Smooth muscle cell (in vitro differentiated cells): ENCODE measurements around the gene BRI3. TPM values are rescaled to one million over a fixed set of nuclear protein-coding genes. Genes with fewer than 3 reads are reported as not detected.

Source experiments
- DNase-seq: peaks from one replicate; lab custom pipeline; 2025; ENCODE audit not compliant: unreplicated experiment; lab: John Stamatoyannopoulos, UW
- H2AFZ ChIP-seq: fragments of 200-600 bp; sonication (generic); 2 replicates; pipeline ENCODE4 v1.6.0; 2016; ENCODE audit warnings: antibody characterized with exemption, low read depth, mild to moderate bottlenecking
- H3F3A ChIP-seq: fragments of 200-600 bp; sonication (generic); 2 replicates; pipeline ENCODE4 v1.6.0; 2017; ENCODE audit warnings: antibody characterized with exemption, low read depth
- H3K27ac ChIP-seq: fragments of 200-600 bp; sonication (generic); 2 replicates; pipeline ENCODE4 v1.5.1; 2016; ENCODE audit warnings: low read depth, mild to moderate bottlenecking
- H3K27me3 ChIP-seq: fragments of 200-600 bp; sonication (generic); 2 replicates; pipeline ENCODE4 v1.6.1; 2016; ENCODE audit warnings: low read depth, mild to moderate bottlenecking
- H3K36me3 ChIP-seq: fragments of 200-600 bp; sonication (generic); 2 replicates; pipeline ENCODE4 v1.5.1; 2016; ENCODE audit warnings: low read depth
- H3K4me1 ChIP-seq: fragments of 200-600 bp; sonication (generic); 2 replicates; pipeline ENCODE4 v1.5.1; 2016; ENCODE audit warnings: low read depth
- H3K4me2 ChIP-seq: fragments of 200-600 bp; sonication (generic); 2 replicates; pipeline ENCODE4 v1.6.0; 2016; ENCODE audit warnings: mild to moderate bottlenecking
- H3K4me3 ChIP-seq: fragments of 200-600 bp; sonication (generic); 2 replicates; pipeline ENCODE4 v1.5.1; 2016; ENCODE audit warnings: mild to moderate bottlenecking
- H3K79me2 ChIP-seq: fragments of 200-600 bp; sonication (generic); 2 replicates; pipeline ENCODE4 v1.6.0; 2016; ENCODE audit warnings: low read depth, mild to moderate bottlenecking
- H3K9ac ChIP-seq: fragments of 200-600 bp; sonication (generic); 2 replicates; pipeline ENCODE4 v1.6.0; 2016; ENCODE audit warnings: low read depth
- H3K9me3 ChIP-seq: fragments of 200-600 bp; sonication (generic); replicated peaks from 2 replicates; pipeline ENCODE4 v1.5.1; 2016; ENCODE audit warnings: low read depth
- H4K20me1 ChIP-seq: fragments of 200-600 bp; sonication (generic); 2 replicates; pipeline ENCODE4 v1.6.0; 2016; ENCODE audit warnings: low read depth
- CTCF ChIP-seq: fragments of 200-600 bp; sonication (generic); IDR thresholded peaks from 2 replicates; pipeline ENCODE4 v1.5.1; 2017; ENCODE audit warnings: borderline replicate concordance, mild to moderate bottlenecking, antibody characterized with exemption; ENCODE audit not compliant: insufficient read depth, poor library complexity, severe bottlenecking
- WGBS: methylation state at CpG from one replicate; pipeline ENCODE4 v1.1.7; 2016; ENCODE audit warnings: low lambda C conversion rate; 5-methylcytosine and 5-hydroxymethylcytosine counted together
- polyA plus RNA-seq: library from polyadenylated mRNA; unstranded; fragments of >200 nt; fragmentation: Nextera tagmentation; extraction: Ambion mirVana; gene quantifications from 2 replicates; pipeline ENCODE4 v1.2.1, GENCODE V29; 2016
- total RNA-seq: library from RNA; depleted of rRNA; stranded (reverse); fragments of >200 nt; gene quantifications from 2 replicates; pipeline ENCODE4 v1.2.3, GENCODE V29; 2014

Gene BRI3
- total and polyA plus RNA-seq, 2 experiments from 2014 or later: 70.1 to 83.0 TPM

GRCh38 chr7:98280296-98280695 lies 1.2 kb upstream of the BRI3 start:
- no peaks in the 10 kb centered on the region for H3K9me3 ChIP-seq
- H3K36me3 ChIP-seq: no peaks in the 10 kb centered on the region
- H3K79me2 ChIP-seq: peaks cover 36% of the 10 kb centered on the region
- no peak overlapping the region for H3K9ac ChIP-seq
- TF ChIP-seq CTCF: no peak
- no peak for DNase-seq
- peak overlapping the region; percentile 99 for H3K4me2 ChIP-seq
- H2AFZ ChIP-seq: no peak overlapping the region
- H4K20me1 ChIP-seq: peaks cover 32% of the 10 kb centered on the region
- peaks cover 4% of the 10 kb centered on the region for H3F3A ChIP-seq
- H3K4me1 ChIP-seq: peaks cover 36% of the 10 kb centered on the region
- WGBS: 65% methylated on average over 7 of the region's 7 CpGs
- no peak overlapping the region for H3K27ac ChIP-seq
- peak overlapping the region; percentile 96 for H3K4me3 ChIP-seq
- H3K27me3 ChIP-seq: no peaks in the 10 kb centered on the region

- Histone ChIP-seq H3K36me3 (no peaks in the 10 kb centered on the region), H3K27ac (peak overlapping the region; percentile 81), H4K20me1 (peaks cover 48% of the 10 kb centered on the region), H3K4me2 (peak overlapping the region; percentile 100), H3K4me3 (peak overlapping the region; percentile 96), H3K9ac (peak overlapping the region; percentile 97), H3K27me3 (no peaks in the 10 kb centered on the region), H2AFZ (no peak overlapping the region), H3K9me3 (no peaks in the 10 kb centered on the region), H3K4me1 (peaks cover 50% of the 10 kb centered on the region), H3F3A (peaks cover 4% of the 10 kb centered on the region), H3K79me2 (peaks cover 50% of the 10 kb centered on the region)
- 4% methylated on average over 28 of the region's 77 CpGs for WGBS
- DNase-seq: no peak
- TF ChIP-seq CTCF: no peak
Observed at GRCh38 chr7:98281757-98282606, 496 bp downstream of the BRI3 start.

DNA sequence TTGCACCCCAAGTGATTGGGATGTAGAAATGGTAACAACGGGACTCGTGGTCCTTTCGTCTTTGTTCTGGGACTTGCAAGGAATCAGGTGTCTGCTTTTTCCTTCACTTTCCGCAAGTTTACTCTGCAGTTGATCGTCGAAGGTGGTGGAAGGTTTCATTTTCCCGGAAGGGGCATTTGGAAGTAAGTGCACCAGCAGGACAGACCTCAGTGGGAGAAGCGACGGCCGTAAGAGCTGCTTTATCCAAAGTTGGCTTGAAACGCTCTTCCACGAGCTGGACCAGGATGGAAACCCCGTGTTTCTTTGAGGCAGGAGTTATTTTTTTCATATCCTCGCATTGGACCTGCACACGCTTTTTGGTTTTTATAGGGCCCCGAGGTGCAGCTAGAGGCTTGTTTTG lies 1.2 kb downstream of the BRI3 start:
- 49% methylated on average over 16 of the region's 16 CpGs for WGBS
- Histone ChIP-seq H3K9me3 (no peaks in the 10 kb centered on the region), H3K36me3 (no peaks in the 10 kb centered on the region), H3K9ac (peak overlapping the region; percentile 97), H3K27ac (peak overlapping the region; percentile 81), H3F3A (peaks cover 4% of the 10 kb centered on the region), H4K20me1 (peaks cover 56% of the 10 kb centered on the region), H3K4me3 (peak overlapping the region; percentile 96), H2AFZ (no peak overlapping the region), H3K79me2 (peaks cover 57% of the 10 kb centered on the region), H3K4me1 (peaks cover 53% of the 10 kb centered on the region), H3K4me2 (peak overlapping the region; percentile 100), H3K27me3 (no peaks in the 10 kb centered on the region)
- DNase-seq: no peak
- TF ChIP-seq CTCF: no peak
